Activated CD4-positive, alpha-beta T cell treated with anti-CD3 and anti-CD28 coated beads, Interleukin-2, amount 50 U/mL, for 16 hours (primary cell): ENCODE results near the gene ILRUN.
"Not testable (repeated sequence)": the region's sequence is repeated elsewhere in the genome, so short reads cannot be mapped to it uniquely, and the experiment has no call there.

Experiments used
- DNase-seq: peaks from one replicate; pipeline ENCODE4 v3.0.0-alpha.2; 2020

Gene ILRUN

DNA sequence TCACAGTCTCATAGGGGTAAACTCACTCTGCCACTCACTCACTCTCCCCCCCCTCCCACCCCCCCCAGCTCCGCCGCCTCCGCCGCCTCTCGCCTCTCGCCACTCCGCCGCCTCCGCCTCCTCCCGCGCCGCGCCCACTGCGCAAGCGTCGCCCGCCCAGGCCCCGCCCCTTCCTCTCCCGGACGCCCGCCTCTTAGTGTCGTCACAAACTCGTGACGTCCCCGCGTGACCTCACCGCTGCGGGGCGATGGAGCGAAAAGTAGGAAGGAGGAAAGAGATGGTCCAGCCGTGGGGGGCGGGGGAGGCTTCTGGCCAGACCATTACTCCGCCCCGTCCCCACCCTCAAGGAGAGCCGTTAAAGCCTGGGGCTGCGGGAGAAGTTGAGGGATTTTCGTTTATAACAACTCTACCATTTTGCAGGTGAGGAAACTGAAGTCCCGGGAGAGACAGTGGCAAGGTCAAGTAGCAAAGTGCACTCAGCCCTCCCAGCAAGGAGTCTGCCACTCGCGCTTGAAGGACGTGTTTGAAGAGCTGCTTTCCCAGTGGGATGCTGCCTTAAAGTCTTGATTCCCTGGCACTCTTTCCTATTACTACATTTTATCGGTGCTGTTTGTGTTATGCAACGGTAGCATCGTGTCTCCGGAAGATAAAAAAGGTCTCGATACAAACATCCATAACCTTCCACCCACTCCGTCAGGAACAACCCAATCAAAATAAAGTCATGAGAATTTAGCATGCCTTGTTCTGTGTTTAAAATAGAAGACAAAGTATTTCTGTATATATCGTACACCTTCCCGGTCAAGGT, at the start of gene ILRUN:
Gene ILRUN, minus strand, starts transcription at position 29 of the 805 bp plus-strand sequence. CDS start 164 bp downstream, outside the sequence.
- peak; percentile 98 for DNase-seq

- DNase-seq, result peak; percentile 18
Measured at GRCh38 chr6:34745277-34746103, 48.9 kb upstream of the ILRUN start.

DNA sequence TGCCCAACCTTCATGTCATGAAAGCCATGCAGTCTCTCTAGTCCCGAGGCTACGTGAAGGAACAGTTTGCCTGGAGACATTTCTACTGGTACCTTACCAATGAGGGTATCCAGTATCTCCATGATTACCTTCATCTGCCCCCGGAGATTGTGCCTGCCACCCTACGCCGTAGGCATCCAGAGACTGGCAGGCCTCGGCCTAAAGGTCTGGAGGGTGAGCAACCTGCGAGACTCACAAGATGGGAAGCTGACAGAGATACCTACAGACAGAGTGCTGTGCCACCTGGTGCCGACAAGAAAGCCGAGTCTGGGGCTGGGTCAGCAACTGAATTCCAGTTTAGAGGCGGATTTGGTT, 47.7 kb upstream of the ILRUN start:
- not testable (repeated sequence) for DNase-seq

DNA sequence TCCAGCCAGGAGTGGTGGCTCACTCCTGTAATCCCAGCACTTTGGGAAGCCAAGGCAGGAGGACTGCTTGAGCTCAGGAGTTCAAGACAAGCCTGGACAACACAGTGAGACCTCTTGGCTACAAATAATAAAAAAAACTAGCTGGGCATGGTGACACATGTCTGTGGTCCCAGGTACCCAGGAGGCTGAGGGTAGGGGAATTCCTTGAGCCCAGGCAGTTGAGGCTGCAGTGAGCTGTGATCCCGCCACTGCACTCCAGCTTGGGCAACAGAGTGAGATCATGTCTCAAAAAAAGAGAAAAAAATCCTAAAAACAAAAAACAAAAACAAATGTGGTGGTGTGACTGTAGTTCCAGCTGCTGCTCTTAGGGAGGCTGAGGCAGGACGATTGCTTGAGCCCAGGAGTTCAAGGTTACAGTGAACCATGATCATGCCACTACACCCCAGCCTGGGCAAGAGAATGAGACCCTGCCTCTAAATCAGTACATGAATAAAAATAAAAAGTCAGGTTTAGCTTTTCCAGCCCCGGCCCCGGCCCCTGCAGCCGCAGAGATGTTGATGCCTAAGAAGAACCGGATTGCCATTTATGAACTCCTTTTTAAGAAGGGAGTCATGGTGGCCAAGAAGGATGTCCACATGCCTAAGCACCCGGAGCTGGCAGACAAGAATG, 47.2 kb upstream of the ILRUN start:
- no peak for DNase-seq

DNA sequence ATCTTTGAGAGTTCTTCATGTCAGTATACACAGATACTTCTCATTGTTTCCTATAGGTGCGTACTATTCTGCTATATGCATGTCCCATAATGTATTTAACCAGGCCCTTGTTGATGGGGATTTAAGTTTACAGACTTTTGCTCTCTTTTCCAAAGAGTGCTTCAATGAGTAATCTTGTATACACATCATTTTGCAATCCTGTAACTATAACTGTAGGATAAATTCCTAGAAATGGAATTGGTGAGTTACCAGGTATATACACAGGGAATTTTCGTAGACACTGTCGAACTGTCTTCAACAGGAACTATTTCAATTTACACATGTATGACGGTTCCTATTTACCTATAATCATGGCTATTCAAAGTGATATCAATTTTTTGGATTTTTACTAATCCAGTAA, 45.5 kb upstream of the ILRUN start:
- DNase-seq, result no peak

GRCh38 chr6:34736823-34737222, 40.3 kb upstream of the ILRUN start:
- no peak for DNase-seq

DNA sequence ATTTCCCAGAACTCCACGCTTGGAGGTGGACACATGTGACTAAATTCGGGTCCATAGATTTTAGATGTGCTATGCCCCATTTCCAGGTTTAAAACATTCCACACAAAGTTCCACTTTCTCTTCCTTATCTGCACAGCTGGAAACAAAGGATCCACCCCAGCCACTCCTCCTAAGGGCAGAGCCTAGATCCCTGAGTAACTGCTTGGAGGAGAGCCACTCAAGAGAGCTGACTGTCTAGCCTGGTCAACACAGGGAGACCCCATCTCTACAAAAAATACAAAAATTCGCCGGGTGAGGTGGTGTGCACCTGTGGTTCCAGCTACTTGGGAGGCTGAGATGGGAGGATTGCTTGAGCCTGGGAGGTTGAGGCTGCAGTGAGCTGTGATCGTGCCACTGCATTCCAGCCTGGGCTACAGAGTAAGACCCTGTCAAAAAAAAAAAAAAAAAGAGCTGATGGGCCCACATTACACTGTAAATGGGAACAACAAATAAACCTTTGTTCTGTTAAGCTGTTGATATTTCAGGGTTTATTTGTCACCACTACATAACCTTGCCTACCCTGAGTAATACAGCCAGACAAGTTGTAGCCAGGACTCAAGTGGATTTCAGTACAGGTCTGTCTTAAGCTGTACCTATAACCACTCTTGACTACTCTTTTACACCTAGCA, 35.0 kb upstream of the ILRUN start:
- DNase-seq, result no peak

- no peak for DNase-seq
Measured at GRCh38 chr6:34729631-34730470, 33.3 kb upstream of the ILRUN start.

DNA sequence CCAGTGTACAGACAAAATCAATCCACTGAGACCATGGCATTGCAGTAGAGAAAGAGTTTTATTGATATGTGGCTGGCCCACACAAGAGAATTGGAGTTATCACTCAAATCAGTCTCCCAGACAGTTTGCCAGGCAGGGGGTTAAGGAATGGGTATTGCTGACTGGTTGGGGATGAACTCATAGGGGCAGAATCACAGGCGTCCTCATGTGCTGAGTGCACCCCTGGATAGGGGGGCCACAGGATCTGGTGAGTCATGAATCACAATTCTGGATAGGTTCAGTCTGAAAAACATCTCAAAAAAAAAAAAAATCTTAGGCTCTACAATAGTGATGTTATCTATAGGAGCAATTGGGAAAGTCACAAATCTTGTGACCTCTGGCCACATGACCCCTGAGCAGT, 29.5 kb upstream of the ILRUN start:
- no peak for DNase-seq

GRCh38 chr6:34723203-34723602, 26.6 kb upstream of the ILRUN start:
- DNase-seq, result no peak

DNA sequence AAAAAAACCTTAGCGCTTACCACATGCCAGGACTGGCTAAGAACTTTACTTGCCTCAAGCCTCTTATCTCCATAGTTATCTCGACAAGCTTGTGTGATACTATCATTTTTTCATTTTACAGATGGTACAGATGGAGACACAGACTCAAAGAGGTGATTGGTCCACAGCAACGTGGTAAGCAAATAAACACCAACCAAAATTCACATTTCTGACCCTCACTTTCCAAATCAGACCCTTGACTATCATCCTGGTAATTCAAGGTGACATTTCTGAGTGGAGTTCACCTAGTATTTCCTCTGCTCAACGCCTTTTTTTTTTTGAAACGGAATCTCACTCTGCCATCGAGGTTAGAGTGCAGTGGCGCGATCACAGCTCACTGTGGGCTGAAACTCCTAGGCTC, 25.9 kb upstream of the ILRUN start:
- DNase-seq, result no peak

DNA sequence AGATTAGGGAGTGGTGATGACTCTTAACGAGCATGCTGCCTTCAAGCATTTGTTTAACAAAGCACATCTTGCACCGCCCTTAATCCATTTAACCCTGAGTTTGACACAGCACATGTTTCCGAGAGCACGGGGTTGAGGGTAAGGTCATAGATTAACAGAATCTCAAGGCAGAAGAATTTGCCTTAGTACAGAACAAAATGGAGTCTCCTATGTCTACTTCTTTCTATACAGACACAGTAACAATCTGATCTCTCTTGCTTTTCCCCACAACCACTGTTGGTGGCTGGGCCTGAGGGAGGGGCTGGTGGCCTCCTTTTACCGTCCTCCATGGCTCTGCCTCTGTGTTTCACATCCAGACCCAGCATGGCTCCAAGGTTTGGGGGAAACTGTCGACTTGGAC, 23.6 kb upstream of the ILRUN start:
- DNase-seq, result not testable (repeated sequence)

GRCh38 chr6:34719646-34720045, 23.1 kb upstream of the ILRUN start:
- DNase-seq, result not testable (repeated sequence)

- no peak for DNase-seq
Measured at GRCh38 chr6:34718976-34719375, 22.4 kb upstream of the ILRUN start.

GRCh38 chr6:34717466-34717865, 20.9 kb upstream of the ILRUN start:
- DNase-seq, result no peak

GRCh38 chr6:34714663-34715062, 18.1 kb upstream of the ILRUN start:
- no peak for DNase-seq

GRCh38 chr6:34712881-34713280, 16.3 kb upstream of the ILRUN start:
- not testable (repeated sequence) for DNase-seq

GRCh38 chr6:34709386-34709785, 12.8 kb upstream of the ILRUN start:
- no peak for DNase-seq

DNA sequence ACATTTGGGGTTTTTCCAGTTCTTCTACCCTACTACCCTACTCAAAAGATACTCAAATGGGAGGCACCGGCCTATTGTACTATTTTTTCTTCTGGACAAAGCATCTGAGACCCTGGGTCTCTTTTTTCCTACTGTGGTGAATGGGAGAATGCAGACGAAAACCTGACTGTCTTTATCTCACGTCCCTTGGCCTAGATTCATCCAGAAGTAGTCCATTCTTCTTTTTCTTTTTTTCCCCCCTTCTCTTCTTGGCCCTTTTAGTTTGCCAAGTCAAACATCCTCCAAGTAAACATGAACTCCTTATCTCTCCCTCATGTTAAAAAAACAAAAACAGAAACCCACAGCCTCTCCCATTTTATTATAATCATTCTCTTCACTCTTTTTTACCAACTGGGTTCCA, 8.7 kb upstream of the ILRUN start:
- no peak for DNase-seq

- DNase-seq, result no peak
Measured at GRCh38 chr6:34701199-34701598, 4.6 kb upstream of the ILRUN start.

DNA sequence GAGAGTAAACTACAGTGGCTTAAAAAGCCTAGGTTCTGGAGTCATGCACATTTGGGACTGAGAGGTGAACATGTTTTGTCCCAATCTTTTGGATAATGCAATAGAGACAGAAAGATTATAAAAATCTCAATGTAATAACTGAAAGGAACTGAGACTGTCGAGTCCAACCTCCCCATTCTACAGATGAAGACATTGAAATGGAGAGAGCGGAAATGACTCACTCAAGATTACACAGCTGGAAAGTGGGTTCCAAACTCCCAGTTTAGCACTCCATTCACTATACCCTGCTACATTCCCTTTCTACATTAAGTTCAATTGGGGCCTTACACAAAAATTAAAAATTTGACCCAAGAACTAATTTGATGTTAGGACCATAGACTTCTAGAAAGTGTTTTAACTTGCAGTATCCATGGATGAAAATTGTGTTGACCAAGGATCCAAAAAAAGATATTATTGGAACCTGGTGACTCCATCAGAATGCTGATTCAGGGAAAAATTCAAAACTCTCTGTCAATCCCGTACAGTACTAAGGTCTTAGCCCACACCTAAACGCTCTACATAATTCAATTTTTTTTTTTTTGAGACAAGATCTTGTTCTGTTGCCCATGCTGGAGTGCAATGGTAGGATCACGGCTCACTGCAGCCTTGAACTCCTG, 1.5 kb upstream of the ILRUN start:
- peak; percentile 21 for DNase-seq

GRCh38 chr6:34697544-34697836, 923 bp upstream of the ILRUN start:
- no peak for DNase-seq
